ENCODE results near the gene PEAK3.
A peak's percentile ranks its signal among the peaks of the same experiment; 100 is the strongest.
"Not testable (repeated sequence)": the region's sequence is repeated elsewhere in the genome, so short reads cannot be mapped to it uniquely, and the experiment has no call there.

The PEAK3 gene

DNA sequence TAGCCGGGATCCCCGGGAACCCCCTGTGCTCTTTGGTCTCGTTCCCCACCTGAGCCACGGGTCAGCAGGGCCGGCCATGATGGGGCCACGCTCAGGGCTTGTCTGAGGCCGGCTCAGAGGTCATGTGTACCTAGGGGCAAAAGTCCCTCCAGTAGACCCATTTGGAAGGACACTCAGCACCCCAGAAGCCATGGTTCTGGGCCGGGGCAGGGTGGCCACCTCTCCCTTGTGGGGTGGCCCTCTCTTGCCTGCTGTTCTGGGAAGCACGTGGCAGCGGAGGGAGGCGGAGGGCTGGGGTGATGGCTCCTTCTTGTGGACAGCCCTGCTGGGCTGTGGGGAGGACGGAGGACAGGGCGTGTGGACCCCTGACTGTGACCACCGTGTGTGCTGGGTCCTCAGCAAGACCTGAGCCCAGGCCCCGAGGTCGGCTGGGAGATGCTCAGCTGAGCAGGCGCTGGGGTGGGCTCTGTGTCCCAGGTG lies 6.4 kb upstream of the PEAK3 start:
- DNase-seq = no peak

DNA sequence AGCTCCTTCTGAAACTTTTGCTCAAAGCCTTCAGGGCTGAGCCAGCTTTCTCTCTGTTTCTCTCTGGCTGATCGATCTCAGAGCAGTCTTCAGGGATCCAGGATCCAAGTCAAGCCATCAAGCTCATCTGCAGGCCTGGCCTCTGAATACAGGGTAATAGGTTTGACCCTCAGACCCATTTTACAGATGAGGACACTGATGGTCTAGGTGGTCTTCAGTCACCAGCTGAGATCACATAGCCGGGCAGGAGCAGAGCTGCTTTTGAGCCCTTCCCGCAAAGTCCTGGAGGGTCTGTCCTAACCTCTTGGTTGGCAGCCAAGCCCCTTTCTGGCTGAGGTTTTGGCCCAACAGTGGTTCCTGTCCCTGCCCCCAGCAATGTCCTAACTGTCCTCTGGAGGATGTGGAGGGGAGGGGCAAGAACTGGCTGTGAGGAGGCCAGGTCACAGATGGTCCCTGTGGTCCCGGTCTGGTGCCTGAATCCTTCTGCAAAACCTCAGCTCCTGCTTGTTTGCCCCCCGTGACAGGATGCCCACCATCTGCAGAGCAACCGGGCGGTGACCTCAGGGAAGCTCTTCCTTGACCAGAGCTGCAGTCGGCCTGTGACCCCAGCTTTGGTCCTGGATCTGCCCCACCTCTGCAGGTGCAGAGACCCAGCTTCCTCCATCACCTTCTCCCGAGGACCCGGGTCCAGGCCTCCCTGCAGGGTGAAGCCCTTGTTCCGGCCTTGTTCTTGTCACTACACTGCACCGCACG lies 5.8 kb upstream of the PEAK3 start:
- no peak for DNase-seq

DNA sequence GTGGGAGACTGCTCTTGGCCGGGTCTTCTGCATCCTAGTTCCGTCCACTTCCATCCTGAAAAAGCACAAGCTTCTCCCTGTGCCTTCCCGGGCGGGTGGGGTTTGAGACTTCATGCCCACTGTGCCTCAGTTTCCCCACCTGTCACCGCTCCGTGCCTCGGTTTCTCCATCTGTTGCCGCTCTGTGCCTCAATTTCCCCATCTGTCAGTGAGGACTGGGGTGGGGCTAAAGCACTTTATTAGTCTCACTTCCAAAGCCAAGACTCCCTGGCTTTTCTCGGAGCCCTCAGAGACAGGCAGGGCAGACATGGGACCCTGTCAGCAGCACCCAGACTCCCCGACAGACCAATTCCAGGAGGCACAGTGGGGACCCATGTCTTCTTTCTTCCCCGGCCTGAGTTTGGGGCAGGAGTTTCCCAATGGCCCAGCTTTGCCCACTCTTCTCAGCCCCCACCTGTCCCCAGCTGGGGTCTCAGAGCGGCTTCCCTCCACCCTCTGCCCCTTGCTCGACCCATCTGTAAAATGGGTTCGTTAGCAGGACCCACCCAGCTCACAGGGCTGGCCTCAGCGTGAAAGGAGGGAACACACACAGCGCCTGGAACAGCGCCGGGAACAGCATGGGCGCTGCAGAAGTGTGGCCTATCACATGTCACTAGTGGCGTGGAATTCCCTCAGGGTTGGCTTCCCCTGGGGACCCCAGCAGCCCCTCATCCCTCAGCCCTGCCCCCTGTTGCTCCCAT lies 4.6 kb upstream of the PEAK3 start:
- no peak for DNase-seq

DNA sequence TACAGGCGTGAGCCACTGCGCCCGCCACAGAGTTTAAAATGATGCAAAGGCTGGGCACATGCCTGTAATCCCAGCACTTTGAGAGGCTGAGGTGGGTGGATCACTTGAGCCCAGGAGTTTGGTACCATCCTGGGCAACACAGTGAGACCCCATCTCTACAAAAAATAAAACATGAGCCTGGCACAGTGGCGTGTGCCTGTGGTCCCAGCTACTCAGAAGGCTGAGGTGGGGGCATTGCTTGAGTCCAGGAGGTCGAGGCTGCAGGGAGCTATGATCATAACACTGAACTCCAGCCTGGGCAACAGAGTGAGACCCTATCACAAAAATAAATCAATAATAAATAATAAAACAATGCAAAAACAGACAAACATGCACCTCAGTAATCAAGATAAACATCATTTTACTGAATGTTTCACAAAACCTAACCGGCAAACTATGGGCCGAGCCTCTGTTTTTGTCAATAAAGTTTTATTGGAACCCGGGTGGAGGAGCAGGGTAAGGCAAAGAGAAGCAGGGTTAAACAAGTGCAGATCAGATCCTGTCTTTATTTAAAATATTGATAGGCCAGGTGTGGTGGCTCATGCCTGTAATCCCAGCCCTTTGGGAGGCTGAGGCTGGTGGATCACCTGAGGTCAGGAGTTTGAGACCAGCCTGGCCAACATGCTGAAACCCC lies 2.0 kb upstream of the PEAK3 start:
- DNase-seq = no peak

DNA sequence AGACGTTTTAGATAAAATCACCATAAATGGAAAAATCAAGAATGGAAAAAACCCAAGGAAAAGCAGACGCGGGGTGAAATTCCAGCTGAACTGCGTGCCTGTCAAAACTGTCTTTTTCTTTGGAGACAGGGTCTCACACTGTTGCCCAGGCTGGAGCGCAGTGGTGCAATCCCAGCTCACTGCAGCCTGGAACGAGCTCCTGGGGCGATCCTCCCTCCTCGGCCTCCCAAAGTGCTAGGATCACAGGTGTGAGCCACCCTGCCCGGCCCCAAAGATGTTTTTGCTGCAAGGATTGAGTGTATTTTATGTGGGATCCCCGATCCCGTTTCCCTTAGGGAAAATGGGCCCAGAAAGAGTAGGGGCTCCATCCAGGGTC lies 875 bp upstream of the PEAK3 start:
- no peak for DNase-seq

DNA sequence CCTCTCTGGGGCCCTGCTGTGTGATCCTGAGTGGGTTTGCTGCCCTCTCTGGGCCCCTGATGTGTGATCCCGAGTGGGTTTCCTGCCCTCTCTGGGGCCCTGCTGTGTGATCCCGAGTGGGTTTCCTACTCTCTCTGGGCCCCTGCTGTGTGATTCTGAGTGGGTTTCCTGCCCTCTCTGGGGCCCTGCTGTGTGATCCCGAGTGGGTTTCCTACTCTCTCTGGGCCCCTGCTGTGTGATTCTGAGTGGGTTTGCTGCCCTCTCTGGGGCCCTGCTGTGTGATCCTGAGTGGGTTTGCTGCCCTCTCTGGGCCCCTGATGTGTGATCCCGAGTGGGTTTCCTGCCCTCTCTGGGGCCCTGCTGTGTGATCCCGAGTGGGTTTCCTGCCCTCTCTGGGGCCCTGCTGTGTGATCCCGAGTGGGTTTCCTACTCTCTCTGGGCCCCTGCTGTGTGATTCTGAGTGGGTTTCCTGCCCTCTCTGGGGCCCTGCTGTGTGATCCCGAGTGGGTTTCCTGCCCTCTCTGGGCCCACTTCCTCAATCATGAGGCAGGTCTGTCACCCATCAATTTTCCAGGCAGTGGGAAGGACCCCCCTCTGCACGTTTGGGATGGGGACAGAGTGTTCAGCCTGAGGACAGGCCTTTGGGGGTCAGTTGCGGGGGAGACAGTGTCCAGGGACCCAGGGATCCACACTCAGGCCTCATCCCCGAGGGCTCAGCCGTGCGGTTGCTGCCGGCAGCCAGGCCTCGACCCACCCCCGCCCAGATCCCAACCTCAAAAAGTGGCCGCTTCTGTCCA lies 512 bp downstream of the PEAK3 start:
- not testable (repeated sequence) for DNase-seq

DNA sequence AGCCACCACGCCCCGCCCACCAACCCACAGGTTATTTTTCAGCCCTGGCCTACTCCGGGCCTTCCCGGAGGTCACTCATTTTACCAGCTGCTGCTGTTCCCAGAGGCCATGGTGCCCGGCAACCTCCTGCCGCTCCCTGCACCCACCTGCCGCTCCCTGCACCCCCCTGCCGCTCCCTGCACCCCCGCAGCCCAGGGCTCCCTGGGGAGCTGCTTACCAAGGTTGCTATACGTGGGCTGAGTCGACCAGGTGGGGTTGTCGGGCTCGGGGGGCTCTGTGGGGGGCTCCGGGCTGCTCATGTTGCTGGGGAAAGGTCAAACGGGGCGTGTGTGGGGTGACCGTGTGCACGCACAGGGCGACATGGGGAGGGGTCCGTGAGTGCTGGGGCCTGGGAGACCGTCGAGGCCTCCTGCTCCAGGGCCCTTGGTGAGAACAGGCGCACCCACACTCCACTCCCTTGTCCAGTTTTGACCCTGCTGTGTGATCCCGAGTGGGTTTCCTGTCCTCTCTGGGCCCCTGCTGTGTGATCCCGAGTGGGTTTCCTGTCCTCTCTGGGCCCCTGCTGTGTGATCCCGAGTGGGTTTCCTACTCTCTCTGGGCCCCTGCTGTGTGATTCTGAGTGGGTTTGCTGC lies 1.2 kb downstream of the PEAK3 start:
- DNase-seq = no peak

DNA sequence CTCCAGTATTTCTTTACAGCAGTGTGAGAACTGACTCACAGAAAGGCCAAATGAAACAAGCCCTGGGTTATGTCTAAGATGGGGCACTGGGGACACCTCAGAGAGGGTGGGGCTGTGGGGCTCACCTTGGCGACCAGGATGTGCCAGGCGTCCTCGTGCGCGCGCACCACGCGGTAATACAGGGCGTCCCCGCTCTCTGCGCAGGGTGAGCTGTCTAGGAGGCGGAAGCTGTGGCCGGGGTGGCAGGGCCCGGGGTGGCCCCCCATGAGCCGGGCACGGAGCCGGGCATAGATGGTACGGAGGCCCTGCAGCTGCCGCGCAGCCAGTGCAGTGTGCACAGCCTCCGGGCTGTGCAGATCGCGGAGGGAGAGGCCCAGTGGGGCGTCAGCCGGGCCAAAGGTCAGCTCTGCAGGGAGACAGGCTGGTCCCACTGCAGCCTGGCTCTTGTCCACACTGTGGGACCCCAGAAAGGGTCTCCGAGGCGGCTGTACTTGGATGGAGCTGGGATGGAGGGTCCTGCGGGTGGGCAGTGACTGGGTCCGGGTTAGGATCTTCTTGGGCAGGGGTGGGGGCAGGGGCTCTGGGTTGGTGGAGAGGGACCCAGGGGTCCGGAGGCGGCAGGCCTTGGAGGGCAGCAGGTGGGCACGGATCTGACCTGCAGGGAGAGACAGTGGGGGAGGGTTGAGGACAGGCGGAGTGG lies 3.4 kb downstream of the PEAK3 start:
- no peak for DNase-seq

DNA sequence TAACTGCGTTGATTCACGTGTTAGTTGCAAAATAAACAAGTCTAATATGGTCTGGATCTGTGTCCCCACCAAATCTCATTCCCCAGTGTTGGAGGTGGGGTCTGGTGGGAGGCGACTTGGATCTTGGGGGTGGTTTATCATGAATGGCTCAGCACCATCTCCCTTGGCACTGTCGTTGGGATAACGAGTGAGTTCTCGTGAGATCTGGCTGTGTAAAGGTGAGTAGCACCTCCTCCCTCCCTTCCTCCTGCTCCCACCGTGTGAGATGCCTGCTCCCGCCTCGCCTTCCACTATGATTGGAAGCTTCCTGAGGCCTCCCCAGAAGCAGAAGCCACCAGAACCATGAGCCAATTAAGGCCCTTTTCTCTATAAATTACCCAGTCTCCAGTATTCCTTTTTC lies 4.8 kb downstream of the PEAK3 start:
- no peak for DNase-seq

DNA sequence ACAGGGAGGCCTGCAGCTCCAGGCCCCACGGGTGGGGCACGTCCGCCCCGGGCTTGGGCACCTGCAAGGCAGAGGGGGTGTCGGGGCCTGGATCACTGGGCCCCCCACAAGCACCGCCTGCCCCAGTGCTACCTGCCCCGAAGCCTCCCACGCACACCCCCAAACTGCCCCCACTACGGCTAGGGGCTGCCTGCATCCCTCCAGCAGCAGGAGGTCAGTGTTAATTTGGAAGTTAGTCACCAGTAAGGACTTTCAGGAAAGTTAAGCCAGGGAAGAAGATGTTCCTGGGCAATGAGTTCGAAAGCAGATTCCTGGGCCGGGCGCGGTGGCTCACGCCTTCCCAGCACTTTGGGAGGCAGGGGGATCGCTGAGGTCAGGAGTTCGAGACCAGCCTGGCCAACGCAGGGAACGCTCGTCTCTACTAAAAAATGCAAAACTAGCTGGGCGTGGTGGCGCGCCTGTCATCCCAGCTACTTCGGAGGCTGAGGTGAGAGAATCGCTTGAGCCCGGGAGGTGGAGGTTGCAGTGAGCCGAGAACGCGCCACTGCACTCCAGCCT lies 5.5 kb downstream of the PEAK3 start:
- DNase-seq = no peak

DNA sequence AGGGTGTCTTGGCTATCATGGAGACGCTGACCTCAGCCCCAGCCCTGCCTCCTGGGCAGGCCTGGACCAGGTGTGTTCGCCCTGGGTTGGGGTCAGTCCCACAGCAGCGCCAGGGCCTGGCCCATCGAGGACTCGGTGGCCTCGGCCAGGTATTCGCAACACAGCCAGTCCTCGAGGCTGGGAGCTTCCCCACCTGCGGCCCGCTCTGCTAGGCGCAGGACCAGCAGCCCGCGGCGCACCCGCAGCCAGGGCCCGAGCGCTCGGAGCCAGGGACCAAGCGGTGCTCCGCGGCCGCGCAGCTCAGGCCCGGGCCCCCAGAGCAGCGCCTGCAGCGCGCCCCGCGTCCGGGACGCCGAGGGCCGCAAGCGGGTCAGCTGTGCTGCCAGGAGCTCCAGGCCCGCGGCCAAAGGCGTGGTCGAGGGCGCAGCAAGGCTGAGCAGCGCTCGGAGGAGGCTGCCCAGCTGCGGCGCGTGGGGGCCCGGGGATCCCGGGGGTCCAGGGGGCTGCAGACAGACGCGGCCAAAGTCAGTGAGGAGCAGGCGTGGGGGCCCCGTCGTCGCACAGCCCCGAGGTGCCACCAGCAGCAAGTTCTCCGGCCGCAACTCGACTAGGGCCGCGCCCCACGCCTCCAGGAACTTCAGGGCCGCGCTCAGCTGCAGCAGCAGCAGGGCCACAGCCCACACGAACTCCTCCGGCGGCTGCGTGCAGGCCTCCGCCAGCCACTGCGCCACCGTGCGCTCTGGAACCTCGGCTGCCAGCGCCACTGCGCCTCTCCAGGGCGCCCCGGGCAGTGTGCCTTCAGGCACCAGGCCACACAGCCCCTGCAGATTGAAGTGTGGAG lies 6.2 kb downstream of the PEAK3 start:
- no peak for DNase-seq

DNA sequence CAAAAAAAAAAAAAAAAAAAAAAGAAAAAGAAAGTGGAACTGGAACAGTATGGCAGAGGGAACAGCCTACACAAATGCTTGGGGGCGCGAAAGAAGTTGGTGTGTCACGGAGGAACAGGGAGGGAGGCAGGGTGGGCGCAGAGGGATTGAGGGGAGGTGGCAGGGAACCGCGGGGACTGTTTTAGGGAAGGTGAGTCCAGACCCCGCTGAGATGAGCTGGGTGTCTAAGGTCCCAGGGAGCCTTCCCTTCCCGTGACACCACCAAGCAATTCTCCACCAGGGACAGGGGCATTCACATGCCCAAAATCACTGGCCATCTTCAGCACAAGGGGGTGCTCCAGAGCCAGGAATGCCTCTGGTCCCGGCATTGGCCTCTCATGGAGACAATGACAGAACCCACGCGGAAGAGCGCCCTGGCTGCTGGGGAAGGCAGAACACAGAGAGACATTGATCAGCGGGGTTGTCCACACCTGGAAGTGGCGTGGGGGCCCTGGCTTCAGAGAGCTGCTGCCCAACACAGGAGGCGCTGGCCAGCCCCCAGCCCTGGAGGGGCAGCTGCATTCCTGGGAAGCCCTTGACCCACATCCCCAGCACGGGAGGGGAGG lies 6.9 kb downstream of the PEAK3 start:
- DNase-seq = peak; percentile 53

DNA sequence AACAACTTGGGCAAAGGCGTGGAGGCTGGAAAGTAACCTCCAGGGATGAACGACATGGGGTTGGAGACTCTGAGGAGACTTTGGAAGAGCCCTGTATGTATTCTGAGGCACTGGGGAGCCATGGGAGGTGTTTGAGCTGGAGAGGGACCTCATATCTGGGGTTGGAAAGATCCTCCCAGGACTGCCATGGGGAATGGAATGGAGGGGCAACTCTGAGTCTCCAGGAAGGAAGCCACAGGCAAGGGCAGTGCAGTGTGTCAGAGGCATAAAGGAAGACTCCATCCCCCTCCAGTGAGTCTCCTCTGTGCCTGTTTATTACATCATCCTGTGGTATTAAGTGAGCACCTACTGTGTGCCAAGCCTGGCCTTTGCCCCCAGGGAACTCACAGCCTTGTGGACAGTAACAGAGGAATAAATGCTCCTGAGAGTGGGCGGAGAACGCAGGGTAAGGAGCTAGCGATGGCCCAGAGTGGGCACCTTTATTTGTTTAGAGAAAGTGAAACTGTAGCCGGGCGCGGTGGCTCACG lies 7.7 kb downstream of the PEAK3 start:
- DNase-seq = no peak

DNA sequence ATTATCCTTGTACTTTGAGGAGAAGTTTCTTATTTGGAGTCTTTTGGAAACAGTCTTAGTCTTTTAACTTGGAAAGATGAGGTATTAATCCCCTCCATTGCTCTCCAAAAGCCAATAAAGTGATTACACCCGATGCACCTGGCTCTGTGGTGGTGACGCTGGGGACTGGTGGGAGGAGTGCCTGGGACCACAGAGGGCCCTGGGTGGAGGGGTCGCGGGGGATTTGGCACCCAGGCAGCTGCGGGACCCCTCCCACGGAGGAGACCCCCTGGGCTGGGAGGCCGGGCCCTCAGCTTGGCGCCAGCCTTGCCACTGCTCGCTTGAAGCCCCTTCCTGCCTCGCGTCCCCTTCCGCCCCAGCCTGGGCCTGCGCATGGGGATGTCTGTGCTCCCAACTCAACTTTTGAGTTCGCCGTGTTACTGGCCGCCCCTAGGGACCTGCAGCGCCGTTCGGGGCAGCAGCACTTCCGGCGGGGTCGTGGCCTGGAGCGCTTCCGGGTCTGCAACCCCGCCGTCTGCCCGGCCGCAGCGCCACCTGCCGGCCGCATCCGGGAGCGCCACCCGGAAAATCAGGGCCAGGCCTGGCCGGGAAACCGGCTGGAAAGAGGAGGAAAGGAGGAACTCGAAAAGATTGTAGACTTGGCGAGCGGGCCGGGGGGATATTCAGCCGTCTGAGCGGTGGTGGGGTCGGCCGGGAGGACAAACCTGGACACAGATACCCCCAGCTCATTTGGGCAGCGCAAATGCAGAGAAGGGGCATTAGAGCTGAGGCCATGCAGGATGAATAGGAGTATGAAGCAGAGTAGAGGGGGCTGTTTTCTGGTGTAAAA lies 8.4 kb downstream of the PEAK3 start:
- DNase-seq = peak; percentile 87

DNA sequence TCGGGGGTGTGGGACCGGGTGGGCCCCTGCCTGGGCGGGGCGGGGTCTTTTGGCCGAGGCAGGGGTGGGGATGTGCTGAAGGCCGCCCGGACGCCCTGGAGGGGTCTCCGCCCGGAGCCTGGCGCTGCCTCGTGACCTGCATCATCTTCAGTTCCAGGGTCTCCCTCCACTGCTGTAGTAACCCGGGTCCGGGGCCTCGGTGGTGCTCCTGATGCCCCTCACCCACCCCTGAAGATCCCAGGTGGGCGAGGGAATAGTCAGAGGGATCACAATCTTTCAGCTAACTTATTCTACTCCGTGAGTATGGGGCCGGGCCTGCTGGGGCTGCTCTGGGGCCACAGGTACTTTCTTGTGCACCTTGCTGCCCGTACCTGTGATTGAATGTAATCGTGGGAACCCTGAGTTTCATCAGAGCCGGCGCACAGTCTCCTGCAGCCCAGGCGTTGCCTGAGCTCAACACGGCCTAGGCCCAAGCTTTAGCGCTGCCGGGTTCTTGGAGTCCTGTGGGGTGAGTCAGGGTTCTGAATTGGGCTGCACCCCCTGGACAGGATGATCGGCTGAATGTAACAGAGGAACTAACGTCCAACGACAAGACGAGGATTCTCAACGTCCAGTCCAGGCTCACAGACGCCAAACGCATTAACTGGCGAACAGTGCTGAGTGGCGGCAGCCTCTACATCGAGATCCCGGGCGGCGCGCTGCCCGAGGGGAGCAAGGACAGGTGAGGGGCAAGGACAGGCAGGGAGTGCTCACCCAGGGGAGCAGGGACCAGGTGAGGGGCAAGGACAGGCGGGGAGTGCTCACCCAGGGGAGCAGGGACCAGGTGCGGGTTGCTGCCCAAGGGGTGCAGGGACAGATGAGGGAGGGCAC lies 10.5 kb downstream of the PEAK3 start:
- peak; percentile 39 for DNase-seq

DNA sequence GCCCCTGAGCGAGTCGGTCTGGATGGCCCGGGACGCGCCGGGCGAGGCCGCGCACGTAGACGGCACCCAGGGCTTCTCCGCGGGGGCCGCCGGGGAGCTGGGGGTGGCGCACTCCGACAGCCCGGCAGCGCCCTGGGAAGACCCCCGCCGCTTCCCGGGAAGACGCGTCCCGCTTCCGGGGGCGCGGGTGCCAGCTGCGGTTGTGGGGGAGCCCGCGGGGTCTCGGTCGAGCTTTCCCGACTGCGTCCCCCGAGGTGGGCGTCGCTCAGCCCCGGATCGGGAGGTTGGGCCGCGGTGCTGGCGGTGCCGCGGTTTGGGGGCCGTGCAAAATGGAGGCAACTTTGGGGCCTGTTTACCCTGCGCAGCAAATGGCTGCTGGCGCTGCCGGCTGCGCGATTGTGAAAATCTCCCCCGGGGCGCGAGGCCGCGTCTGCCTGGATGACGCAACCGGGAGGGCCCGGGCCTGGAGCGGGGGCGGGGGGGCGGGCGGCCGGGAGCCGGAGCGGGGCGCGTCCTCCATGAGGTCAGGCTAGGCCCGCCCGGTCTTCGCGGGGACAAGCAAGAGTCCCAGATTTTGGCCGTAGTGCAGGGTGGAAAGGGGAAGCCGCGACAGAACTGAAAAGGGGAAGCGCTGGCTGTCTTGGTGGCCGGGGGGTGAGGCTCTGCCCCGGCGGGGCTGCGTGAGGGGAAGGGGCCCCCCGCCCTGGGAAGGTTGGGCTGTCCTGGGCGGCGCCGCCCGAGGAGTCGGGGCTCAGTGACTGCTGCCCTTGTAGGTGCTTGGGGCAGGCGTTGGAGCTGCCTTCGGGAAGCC lies 11.3 kb downstream of the PEAK3 start:
- DNase-seq = peak; percentile 83

DNA sequence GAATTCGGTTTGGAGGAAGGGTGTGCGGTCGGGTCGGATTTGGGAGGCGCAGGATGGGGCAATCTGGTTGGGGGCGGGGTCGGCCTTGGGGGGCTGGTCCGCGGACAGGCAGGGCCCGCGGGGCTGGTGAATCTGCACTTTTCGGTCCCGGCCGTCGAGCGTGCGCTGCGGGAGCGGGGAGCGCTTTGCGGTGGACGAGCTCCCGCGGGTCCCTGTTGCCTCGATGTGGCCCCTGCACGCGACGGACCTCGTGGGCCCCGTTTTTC lies 11.9 kb downstream of the PEAK3 start:
- DNase-seq = peak; percentile 60
